Right lobe of liver (tissue), 4 donors: Measurements from ENCODE around the gene DSN1.

ENCODE experiments used
- CTCF ChIP-seq, 4 donors: fragments of 200-600 bp in 3 of 4; fragments of 450-650 bp in 1 of 4; IDR thresholded peaks; one replicate each; pipeline versions ENCODE4 v1.5.1 to v1.8.0; 2016 to 2022; ENCODE audit warnings: antibody characterized with exemption in 4 of 4, mild to moderate bottlenecking in 2 of 4
- POLR2A ChIP-seq: fragments of 450-650 bp; IDR thresholded peaks from one replicate; pipeline ENCODE4 v1.6.1; 2017; ENCODE audit warnings: antibody characterized with exemption, mild to moderate bottlenecking
- donor health status: DM: no; HTN: no; CAD: no.
- donor health status: DM: no; HTN: no; CAD: no.
- donor health status: DM: no; HTN: yes; CAD: no.

GRCh38 chr20:36821964-36822437, 48.4 kb upstream of the DSN1 start:
- TF ChIP-seq POLR2A (no peak), CTCF (IDR thresholded peaks at IDR 0.05) (no peak)
